CD4-positive, CD25-positive, alpha-beta regulatory T cell (primary cell): ENCODE data around the gene PADI4. TPM values are rescaled to one million over a fixed set of nuclear protein-coding genes. Genes with fewer than 3 reads are reported as not detected.

Experiments
- ATAC-seq, 2 donors: fragments of 150-1000 bp; cut with Tn5 transposase; one replicate each; pipeline ENCODE4 v1.10.0; 2021; ENCODE audit warnings: low read depth in 2 of 2, moderate number of reproducible peaks in 2 of 2, moderate library complexity in 1 of 2
- DNase-seq, 3 donors: peaks; one replicate each; pipeline versions ENCODE4 v3.0.0 to v3.0.0-alpha.2; 2012 to 2022; ENCODE audit warnings: mixed read lengths in 1 of 3
- H3K27ac ChIP-seq: one replicate; pipeline ENCODE4 v1.7.0; 2013; ENCODE audit warnings: mild to moderate bottlenecking, low read length; ENCODE audit not compliant: insufficient read depth, poor library complexity, severe bottlenecking
- H3K27me3 ChIP-seq: one replicate; pipeline ENCODE4 v1.7.0; 2013; ENCODE audit warnings: low read length; ENCODE audit not compliant: control insufficient read depth, insufficient read depth
- H3K36me3 ChIP-seq: one replicate; pipeline ENCODE4 v1.7.0; 2013; ENCODE audit warnings: mild to moderate bottlenecking, low read length, moderate library complexity; ENCODE audit not compliant: control insufficient read depth, insufficient read depth
- H3K4me1 ChIP-seq: 2 replicates; pipeline ENCODE4 v1.7.0; 2013; ENCODE audit warnings: mild to moderate bottlenecking, low read length; ENCODE audit not compliant: insufficient read depth, control insufficient read depth, poor library complexity, severe bottlenecking
- H3K4me3 ChIP-seq: one replicate; pipeline ENCODE4 v1.7.0; 2013; ENCODE audit warnings: low read depth, mild to moderate bottlenecking, low read length, moderate library complexity
- H3K9me3 ChIP-seq, 2 experiments: 1 replicate in 1 of 2; 2 replicates in 1 of 2; pipeline ENCODE4 v1.7.0; 2013; ENCODE audit warnings: low read length in 2 of 2, mild to moderate bottlenecking in 1 of 2, moderate library complexity in 1 of 2; ENCODE audit not compliant: control insufficient read depth in 2 of 2
- H3K27ac Mint-ChIP-seq, 3 donors: one replicate each; pipeline ENCODE4 v1.8.0; 2020 to 2022; ENCODE audit warnings: mild to moderate bottlenecking in 3 of 3, mixed read lengths in 3 of 3, moderate library complexity in 2 of 3
- H3K27me3 Mint-ChIP-seq: one replicate; pipeline ENCODE4 v1.8.0; 2022; ENCODE audit warnings: mild to moderate bottlenecking, mixed read lengths
- H3K36me3 Mint-ChIP-seq: one replicate; pipeline ENCODE4 v1.8.0; 2020; ENCODE audit warnings: mixed read lengths
- H3K4me1 Mint-ChIP-seq, 4 donors: one replicate each; pipeline ENCODE4 v1.8.0; 2020 to 2022; ENCODE audit warnings: mixed read lengths in 4 of 4, mild to moderate bottlenecking in 1 of 4
- H3K4me3 Mint-ChIP-seq, 4 donors: one replicate each; pipeline ENCODE4 v1.8.0; 2020 to 2022; ENCODE audit warnings: mild to moderate bottlenecking in 4 of 4, mixed read lengths in 4 of 4, moderate library complexity in 3 of 4
- H3K9me3 Mint-ChIP-seq, 7 donors: one replicate each; pipeline ENCODE4 v1.8.0; 2020 to 2022; ENCODE audit warnings: mixed read lengths in 7 of 7, mild to moderate bottlenecking in 3 of 7, moderate library complexity in 2 of 7
- polyA plus RNA-seq, 4 donors: library from polyadenylated mRNA; unstranded; fragments of 300-500 nt; fragmentation: Illumina TruSeq; gene quantifications; one replicate each; pipeline ENCODE4 v1.2.3, GENCODE V29; 2021
- total RNA-seq: library from RNA; stranded (reverse); gene quantifications from one replicate; pipeline ENCODE4 v1.2.3, GENCODE V29; 2022

PADI4 gene
- total and polyA plus RNA-seq, 5 donors from 2014 or later = 0.81 to 1.6 (median 1.5) TPM

GRCh38 chr1:17287130-17287776, 20.7 kb upstream of the PADI4 start:
- H3K9me3 ChIP-seq = no peaks in the 10 kb centered on the region
- H3K27me3 Mint-ChIP-seq = peaks cover 12% of the 10 kb centered on the region
- H3K27ac Mint-ChIP-seq = no peak overlapping the region
- ATAC-seq (no peak), DNase-seq (no peak)
- no peaks in the 10 kb centered on the region for H3K4me1 ChIP-seq
- no peaks in the 10 kb centered on the region for H3K36me3 ChIP-seq
- no peaks in the 10 kb centered on the region for H3K36me3 Mint-ChIP-seq
- H3K27ac ChIP-seq = no peak overlapping the region
- H3K4me3 Mint-ChIP-seq = no peak overlapping the region
- no peaks in the 10 kb centered on the region for H3K9me3 Mint-ChIP-seq
- no peaks in the 10 kb centered on the region for H3K4me1 Mint-ChIP-seq
- no peaks in the 10 kb centered on the region for H3K27me3 ChIP-seq
- H3K4me3 ChIP-seq = no peak overlapping the region

- H3K27ac ChIP-seq = no peak overlapping the region
- H3K36me3 ChIP-seq = no peaks in the 10 kb centered on the region
- Mint-ChIP-seq H3K4me3 (no peak overlapping the region), H3K36me3 (no peaks in the 10 kb centered on the region), H3K4me1 (no peaks in the 10 kb centered on the region), H3K9me3 (no peaks in the 10 kb centered on the region), H3K27ac (no peak overlapping the region), H3K27me3 (peaks cover 12% of the 10 kb centered on the region)
- DNase-seq (no peak), ATAC-seq (no peak)
- no peaks in the 10 kb centered on the region for H3K4me1 ChIP-seq
- no peak overlapping the region for H3K4me3 ChIP-seq
- no peaks in the 10 kb centered on the region for H3K9me3 ChIP-seq
- no peaks in the 10 kb centered on the region for H3K27me3 ChIP-seq
These were observed 18.3 kb upstream of the PADI4 start for GRCh38 chr1:17289721-17290120.

GRCh38 chr1:17290553-17290952, 17.4 kb upstream of the PADI4 start:
- H3K4me1 ChIP-seq = no peaks in the 10 kb centered on the region
- no peaks in the 10 kb centered on the region for H3K9me3 ChIP-seq
- Mint-ChIP-seq H3K4me1 (no peaks in the 10 kb centered on the region), H3K9me3 (no peaks in the 10 kb centered on the region), H3K27me3 (peaks cover 5% of the 10 kb centered on the region), H3K36me3 (no peaks in the 10 kb centered on the region), H3K4me3 (no peak overlapping the region), H3K27ac (no peak overlapping the region)
- no peaks in the 10 kb centered on the region for H3K36me3 ChIP-seq
- no peak for DNase-seq
- no peak overlapping the region for H3K4me3 ChIP-seq
- H3K27me3 ChIP-seq = no peaks in the 10 kb centered on the region
- ATAC-seq = no peak
- no peak overlapping the region for H3K27ac ChIP-seq

GRCh38 chr1:17292299-17293160, 15.5 kb upstream of the PADI4 start:
- H3K4me1 ChIP-seq = no peaks in the 10 kb centered on the region
- Mint-ChIP-seq H3K4me1 (no peaks in the 10 kb centered on the region), H3K27me3 (peaks cover 5% of the 10 kb centered on the region)

GRCh38 chr1:17293681-17294425, 14.1 kb upstream of the PADI4 start:
- no peak overlapping the region for H3K27ac ChIP-seq
- no peaks in the 10 kb centered on the region for H3K36me3 ChIP-seq
- H3K27ac Mint-ChIP-seq = no peak overlapping the region
- ATAC-seq = no peak
- H3K9me3 Mint-ChIP-seq = peaks cover 0 to 3% (median 0%) of the 10 kb centered on the region in 7 donors
- no peaks in the 10 kb centered on the region for H3K9me3 ChIP-seq
- H3K4me3 ChIP-seq = no peak overlapping the region
- DNase-seq = no peak
- no peaks in the 10 kb centered on the region for H3K4me1 ChIP-seq
- no peak overlapping the region for H3K4me3 Mint-ChIP-seq
- peaks cover 5% of the 10 kb centered on the region for H3K27me3 Mint-ChIP-seq
- H3K27me3 ChIP-seq = no peaks in the 10 kb centered on the region
- H3K4me1 Mint-ChIP-seq = no peaks in the 10 kb centered on the region
- no peaks in the 10 kb centered on the region for H3K36me3 Mint-ChIP-seq

More at GRCh38 chr1:17292299-17293160, 15.5 kb upstream of the PADI4 start:
- H3K4me3 Mint-ChIP-seq = no peak overlapping the region
- no peak overlapping the region for H3K27ac Mint-ChIP-seq
- no peak for ATAC-seq
- DNase-seq = no peak
- no peaks in the 10 kb centered on the region for H3K36me3 Mint-ChIP-seq
- Histone ChIP-seq H3K27me3 (no peaks in the 10 kb centered on the region), H3K27ac (no peak overlapping the region), H3K36me3 (no peaks in the 10 kb centered on the region), H3K4me3 (no peak overlapping the region), H3K9me3 (no peaks in the 10 kb centered on the region)
- no peaks in the 10 kb centered on the region for H3K9me3 Mint-ChIP-seq

- Histone ChIP-seq H3K27me3 (no peaks in the 10 kb centered on the region), H3K36me3 (no peaks in the 10 kb centered on the region), H3K9me3 (no peaks in the 10 kb centered on the region), H3K4me3 (no peak overlapping the region), H3K27ac (no peak overlapping the region), H3K4me1 (no peaks in the 10 kb centered on the region)
- Mint-ChIP-seq H3K27ac (no peak overlapping the region), H3K27me3 (peaks cover 5% of the 10 kb centered on the region), H3K9me3 (peaks cover 0 to 7% (median 0%) of the 10 kb centered on the region in 7 donors), H3K36me3 (no peaks in the 10 kb centered on the region), H3K4me3 (no peak overlapping the region), H3K4me1 (no peaks in the 10 kb centered on the region)
- ATAC-seq (no peak), DNase-seq (no peak)
These were observed 12.7 kb upstream of the PADI4 start for GRCh38 chr1:17295292-17295691.

GRCh38 chr1:17296086-17296485, 11.9 kb upstream of the PADI4 start:
- no peak overlapping the region for H3K27ac Mint-ChIP-seq

More at GRCh38 chr1:17296086-17296485, 11.9 kb upstream of the PADI4 start:
- ATAC-seq (no peak), DNase-seq (no peak)
- H3K4me1 ChIP-seq = no peaks in the 10 kb centered on the region
- Mint-ChIP-seq H3K27me3 (peaks cover under 1% of the 10 kb centered on the region), H3K4me3 (no peak overlapping the region), H3K4me1 (no peaks in the 10 kb centered on the region), H3K9me3 (peaks cover 0 to 7% (median 0%) of the 10 kb centered on the region in 7 donors), H3K36me3 (no peaks in the 10 kb centered on the region)
- no peak overlapping the region for H3K27ac ChIP-seq
- no peak overlapping the region for H3K4me3 ChIP-seq
- no peaks in the 10 kb centered on the region for H3K9me3 ChIP-seq
- no peaks in the 10 kb centered on the region for H3K36me3 ChIP-seq
- H3K27me3 ChIP-seq = no peaks in the 10 kb centered on the region
